Lower leg skin (tissue), 3 donors: Measurements from ENCODE around the gene STK10.

Experiments used
- POLR2A ChIP-seq, 2 donors: fragments of 450-650 bp; IDR thresholded peaks; one replicate each; pipeline ENCODE4 v1.6.1; 2016 to 2017; ENCODE audit warnings: antibody characterized with exemption in 2 of 2, mild to moderate bottlenecking in 1 of 2, moderate library complexity in 1 of 2
- TF ChIP-seq, protein P1 (sequence below), 3 donors: fragments of 450-650 bp; IDR thresholded peaks; one replicate each; pipeline ENCODE4 v1.5.1; 2016; ENCODE audit warnings: antibody characterized with exemption in 3 of 3, mild to moderate bottlenecking in 3 of 3, moderate library complexity in 2 of 3

DNA sequence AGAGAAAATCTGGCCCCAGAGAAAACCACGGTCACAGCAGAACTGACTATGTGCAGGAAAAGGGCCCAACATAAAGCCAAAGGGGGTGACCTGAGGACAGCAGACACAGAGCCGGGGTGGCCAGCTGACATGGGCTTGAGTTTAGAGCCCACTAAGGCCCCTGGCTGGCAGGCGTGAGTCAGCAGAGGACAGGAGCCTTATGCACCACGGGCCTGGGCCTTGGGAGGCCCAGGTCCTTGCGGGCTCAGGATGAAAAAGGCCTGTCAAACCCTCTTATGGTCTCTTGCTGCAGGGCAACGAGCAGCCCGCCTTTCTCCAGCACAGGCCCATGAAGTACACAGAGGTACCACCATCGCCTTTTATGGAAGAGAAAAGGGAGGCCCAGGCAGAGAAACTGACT lies 19.7 kb downstream of the STK10 start:
- TF ChIP-seq, protein P1, sequence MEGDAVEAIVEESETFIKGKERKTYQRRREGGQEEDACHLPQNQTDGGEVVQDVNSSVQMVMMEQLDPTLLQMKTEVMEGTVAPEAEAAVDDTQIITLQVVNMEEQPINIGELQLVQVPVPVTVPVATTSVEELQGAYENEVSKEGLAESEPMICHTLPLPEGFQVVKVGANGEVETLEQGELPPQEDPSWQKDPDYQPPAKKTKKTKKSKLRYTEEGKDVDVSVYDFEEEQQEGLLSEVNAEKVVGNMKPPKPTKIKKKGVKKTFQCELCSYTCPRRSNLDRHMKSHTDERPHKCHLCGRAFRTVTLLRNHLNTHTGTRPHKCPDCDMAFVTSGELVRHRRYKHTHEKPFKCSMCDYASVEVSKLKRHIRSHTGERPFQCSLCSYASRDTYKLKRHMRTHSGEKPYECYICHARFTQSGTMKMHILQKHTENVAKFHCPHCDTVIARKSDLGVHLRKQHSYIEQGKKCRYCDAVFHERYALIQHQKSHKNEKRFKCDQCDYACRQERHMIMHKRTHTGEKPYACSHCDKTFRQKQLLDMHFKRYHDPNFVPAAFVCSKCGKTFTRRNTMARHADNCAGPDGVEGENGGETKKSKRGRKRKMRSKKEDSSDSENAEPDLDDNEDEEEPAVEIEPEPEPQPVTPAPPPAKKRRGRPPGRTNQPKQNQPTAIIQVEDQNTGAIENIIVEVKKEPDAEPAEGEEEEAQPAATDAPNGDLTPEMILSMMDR (IDR thresholded peaks at IDR 0.05): no peak
- TF ChIP-seq POLR2A (IDR thresholded peaks at IDR 0.05): no peak
